H9 (cell line): ENCODE data around the gene TMEM41B. TPM values are rescaled to one million over a fixed set of nuclear protein-coding genes. Genes with fewer than 3 reads are reported as not detected.

Source experiments
- DNase-seq: peaks from one replicate; pipeline ENCODE4 v3.0.0-alpha.2; 2017
- H2AFZ ChIP-seq: one replicate; pipeline ENCODE4 v1.6.1; 2013; ENCODE audit warnings: mild to moderate bottlenecking, low read length, control low read depth, moderate library complexity
- H2AK5ac ChIP-seq: 2 replicates; pipeline ENCODE4 v1.6.1; 2013; ENCODE audit warnings: low read length, control low read depth, mixed read lengths; ENCODE audit not compliant: insufficient read length
- H2BK120ac ChIP-seq: one replicate; pipeline ENCODE4 v1.6.1; 2013; ENCODE audit warnings: low read depth, mild to moderate bottlenecking, low read length, control low read depth, inconsistent platforms; ENCODE audit not compliant: poor library complexity, severe bottlenecking
- H2BK12ac ChIP-seq: 2 replicates; pipeline ENCODE4 v1.6.1; 2013; ENCODE audit warnings: low read length, control low read depth, mixed read lengths, low read depth; ENCODE audit not compliant: insufficient read length
- H2BK15ac ChIP-seq: 2 replicates; pipeline ENCODE4 v1.6.1; 2013; ENCODE audit warnings: low read depth, low read length, control low read depth
- H2BK20ac ChIP-seq: one replicate; pipeline ENCODE4 v1.6.1; 2013; ENCODE audit warnings: low read depth, mild to moderate bottlenecking, low read length, control low read depth, inconsistent platforms; ENCODE audit not compliant: poor library complexity, severe bottlenecking
- H2BK5ac ChIP-seq: 2 replicates; pipeline ENCODE4 v1.6.1; 2013; ENCODE audit warnings: low read length, control low read depth, mixed read lengths; ENCODE audit not compliant: insufficient read length
- H3K14ac ChIP-seq: 2 replicates; pipeline ENCODE4 v1.6.1; 2013; ENCODE audit warnings: low read length, control low read depth; ENCODE audit not compliant: insufficient read depth
- H3K18ac ChIP-seq: 2 replicates; pipeline ENCODE4 v1.6.1; 2013; ENCODE audit warnings: low read depth, mild to moderate bottlenecking, mixed read lengths, low read length, control low read depth; ENCODE audit not compliant: insufficient read length
- H3K23ac ChIP-seq: 2 replicates; pipeline ENCODE4 v1.6.1; 2013; ENCODE audit warnings: low read length, control low read depth, mixed read lengths, low read depth; ENCODE audit not compliant: insufficient read length
- H3K23me2 ChIP-seq: 2 replicates; pipeline ENCODE4 v1.6.1; 2013; ENCODE audit warnings: low read depth, mild to moderate bottlenecking, mixed read lengths, low read length, control low read depth; ENCODE audit not compliant: insufficient read length, poor library complexity, severe bottlenecking
- H3K27ac ChIP-seq: 2 replicates; pipeline ENCODE4 v1.5.1; 2013; ENCODE audit warnings: low read length, control low read depth, mixed read lengths, low read depth; ENCODE audit not compliant: insufficient read length
- H3K27me3 ChIP-seq: 2 replicates; pipeline ENCODE4 v1.6.1; 2013; ENCODE audit warnings: low read length, control low read depth, inconsistent platforms; ENCODE audit not compliant: insufficient read depth
- H3K4ac ChIP-seq: 2 replicates; pipeline ENCODE4 v1.6.1; 2013; ENCODE audit warnings: low read depth, mild to moderate bottlenecking, control low read depth, inconsistent platforms, low read length, moderate library complexity
- H3K4me1 ChIP-seq: 2 replicates; pipeline ENCODE4 v1.6.1; 2013; ENCODE audit warnings: low read length, control low read depth, inconsistent platforms; ENCODE audit not compliant: insufficient read depth
- H3K4me2 ChIP-seq: 2 replicates; pipeline ENCODE4 v1.6.1; 2013; ENCODE audit warnings: low read length, control low read depth, mixed read lengths; ENCODE audit not compliant: insufficient read length, insufficient read depth
- H3K56ac ChIP-seq: 2 replicates; pipeline ENCODE4 v1.6.1; 2013; ENCODE audit warnings: low read depth, mild to moderate bottlenecking, mixed read lengths, low read length, control low read depth; ENCODE audit not compliant: insufficient read length
- H3K79me1 ChIP-seq: 2 replicates; pipeline ENCODE4 v1.6.1; 2013; ENCODE audit warnings: low read depth, mild to moderate bottlenecking, moderate library complexity, low read length, control low read depth, inconsistent platforms; ENCODE audit not compliant: insufficient read depth, poor library complexity, severe bottlenecking
- H3K79me2 ChIP-seq: 2 replicates; pipeline ENCODE4 v1.6.1; 2013; ENCODE audit warnings: low read length, control low read depth, inconsistent platforms; ENCODE audit not compliant: insufficient read depth
- H3K9ac ChIP-seq: 2 replicates; pipeline ENCODE4 v1.6.1; 2013; ENCODE audit warnings: low read length, control low read depth, mixed read lengths; ENCODE audit not compliant: insufficient read length; ENCODE audit errors: extremely low read depth
- H3K9me3 ChIP-seq: one replicate; pipeline ENCODE4 v1.6.1; 2013; ENCODE audit warnings: low read depth, low read length, inconsistent platforms; ENCODE audit not compliant: control insufficient read depth
- H3T11ph ChIP-seq: one replicate; pipeline ENCODE4 v1.6.1; 2013; ENCODE audit warnings: mild to moderate bottlenecking, low read length, control low read depth, inconsistent platforms
- H4K20me1 ChIP-seq: one replicate; pipeline ENCODE4 v1.6.1; 2013; ENCODE audit not compliant: control insufficient read depth, insufficient read length, insufficient read depth
- H4K5ac ChIP-seq: 2 replicates; pipeline ENCODE4 v1.6.1; 2013; ENCODE audit warnings: low read depth, mild to moderate bottlenecking, mixed read lengths, low read length, control low read depth; ENCODE audit not compliant: insufficient read length
- H4K8ac ChIP-seq: replicated peaks from 2 replicates; pipeline ENCODE4 v1.6.1; 2013; ENCODE audit warnings: low read length, control low read depth, mixed read lengths, low read depth; ENCODE audit not compliant: insufficient read length
- H4K91ac ChIP-seq: 2 replicates; pipeline ENCODE4 v1.6.1; 2013; ENCODE audit warnings: low read depth, mild to moderate bottlenecking, moderate library complexity, mixed read lengths, low read length, control low read depth; ENCODE audit not compliant: insufficient read length
- H3K27ac Mint-ChIP-seq, 3 experiments: 2 replicates in 2 of 3; 3 replicates in 1 of 3; pipeline ENCODE4 v1.8.0; 2020 to 2021; ENCODE audit warnings: mixed read lengths in 3 of 3, mild to moderate bottlenecking in 1 of 3, moderate library complexity in 1 of 3
- H3K27me3 Mint-ChIP-seq: 2 replicates; pipeline ENCODE4 v1.8.0; 2021; ENCODE audit warnings: low read depth, mild to moderate bottlenecking, moderate library complexity, mixed read lengths
- H3K36me3 Mint-ChIP-seq, 3 experiments: 2 replicates in 2 of 3; 3 replicates in 1 of 3; pipeline ENCODE4 v1.8.0; 2020 to 2021; ENCODE audit warnings: low read depth in 3 of 3, mixed read lengths in 3 of 3; ENCODE audit not compliant: insufficient read depth in 1 of 3
- H3K4me1 Mint-ChIP-seq, 2 experiments: 2 replicates each; pipeline ENCODE4 v1.8.0; 2020; ENCODE audit warnings: mixed read lengths in 2 of 2
- H3K4me3 Mint-ChIP-seq, 2 experiments: 2 replicates in 1 of 2; 3 replicates in 1 of 2; pipeline ENCODE4 v1.8.0; 2020 to 2021; ENCODE audit warnings: mild to moderate bottlenecking in 2 of 2, mixed read lengths in 2 of 2, moderate library complexity in 1 of 2
- H3K9me3 Mint-ChIP-seq, 2 experiments: 2 replicates in 1 of 2; 3 replicates in 1 of 2; pipeline ENCODE4 v1.8.0; 2020; ENCODE audit warnings: mild to moderate bottlenecking in 2 of 2, mixed read lengths in 2 of 2, moderate library complexity in 1 of 2
- WGBS: extraction: QIAGEN DNeasy Blood & Tissue Kit; methylation state at CpG from one replicate; pipeline ENCODE4 v1.1.7; 2013; ENCODE audit warnings: missing lambda C conversion rate, low lambda C conversion rate, mixed read lengths; ENCODE audit not compliant: insufficient read length; ENCODE audit errors: extremely low coverage; 5-methylcytosine and 5-hydroxymethylcytosine counted together
- total RNA-seq: library from RNA; stranded (reverse); gene quantifications from 2 replicates; pipeline ENCODE4 v1.2.1, GENCODE V29; 2021
- TF ChIP-seq, protein P1 (sequence below): fragments of 200-600 bp; sonication (generic); conservative IDR thresholded peaks from 3 replicates; pipeline ENCODE4 v1.8.0; 2021; ENCODE audit warnings: antibody characterized with exemption, mild to moderate bottlenecking

Gene TMEM41B
- total RNA-seq, 1 experiment from 2014 or later = 48.7 TPM

DNA sequence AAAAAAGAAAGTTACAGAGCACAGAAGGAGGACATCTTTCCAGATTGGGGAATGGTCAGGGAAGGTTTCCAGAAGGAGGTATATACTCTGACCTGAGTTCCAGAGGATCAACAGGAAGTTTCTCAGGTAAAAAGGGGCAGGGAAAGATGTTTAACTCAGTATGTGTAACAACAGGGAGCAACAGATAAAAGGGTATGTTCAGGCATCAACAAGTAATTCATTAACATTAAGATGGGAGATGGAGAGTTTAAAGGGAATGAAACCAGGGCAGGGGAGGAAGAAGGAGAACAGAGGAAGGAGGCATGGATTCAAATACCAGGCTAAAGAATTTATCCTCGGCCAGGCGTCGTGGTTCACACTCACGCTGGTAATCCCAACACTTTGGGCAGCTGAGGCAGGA, 46.7 kb downstream of the TMEM41B start:
- Histone ChIP-seq H3K9ac (no peak overlapping the region), H3K18ac (peak overlapping the region; percentile 30), H4K5ac (no peak overlapping the region), H4K8ac (no peak overlapping the region), H3K4me1 (peaks cover 5% of the 10 kb centered on the region; the same call in 1 of the 2 replicates), H2BK120ac (no peak overlapping the region), H3K23me2 (peaks cover 14% of the 10 kb centered on the region), H3K23ac (no peak overlapping the region), H3K14ac (no peak overlapping the region), H3K27me3 (no peaks in the 10 kb centered on the region), H3T11ph (no peak overlapping the region), H2BK5ac (no peak overlapping the region), H2BK12ac (no peak overlapping the region), H2BK20ac (no peak overlapping the region), H2AK5ac (no peak overlapping the region), H3K79me2 (peaks cover 11% of the 10 kb centered on the region; the same call in 1 of the 2 replicates), H3K4ac (no peak overlapping the region), H3K56ac (no peak overlapping the region), H4K20me1 (no peaks in the 10 kb centered on the region), H3K4me2 (peak overlapping the region; percentile 33), H3K9me3 (no peaks in the 10 kb centered on the region), H2BK15ac (no peak overlapping the region), H4K91ac (no peak overlapping the region), H2AFZ (no peak overlapping the region), H3K27ac (peak overlapping the region; percentile 58), H3K79me1 (peaks cover 3% of the 10 kb centered on the region)
- H3K36me3 Mint-ChIP-seq = peaks cover 0 to 6% (median 0%) of the 10 kb centered on the region in 3 experiments; a peak in 1 of 7 replicates
- TF ChIP-seq, protein P1, sequence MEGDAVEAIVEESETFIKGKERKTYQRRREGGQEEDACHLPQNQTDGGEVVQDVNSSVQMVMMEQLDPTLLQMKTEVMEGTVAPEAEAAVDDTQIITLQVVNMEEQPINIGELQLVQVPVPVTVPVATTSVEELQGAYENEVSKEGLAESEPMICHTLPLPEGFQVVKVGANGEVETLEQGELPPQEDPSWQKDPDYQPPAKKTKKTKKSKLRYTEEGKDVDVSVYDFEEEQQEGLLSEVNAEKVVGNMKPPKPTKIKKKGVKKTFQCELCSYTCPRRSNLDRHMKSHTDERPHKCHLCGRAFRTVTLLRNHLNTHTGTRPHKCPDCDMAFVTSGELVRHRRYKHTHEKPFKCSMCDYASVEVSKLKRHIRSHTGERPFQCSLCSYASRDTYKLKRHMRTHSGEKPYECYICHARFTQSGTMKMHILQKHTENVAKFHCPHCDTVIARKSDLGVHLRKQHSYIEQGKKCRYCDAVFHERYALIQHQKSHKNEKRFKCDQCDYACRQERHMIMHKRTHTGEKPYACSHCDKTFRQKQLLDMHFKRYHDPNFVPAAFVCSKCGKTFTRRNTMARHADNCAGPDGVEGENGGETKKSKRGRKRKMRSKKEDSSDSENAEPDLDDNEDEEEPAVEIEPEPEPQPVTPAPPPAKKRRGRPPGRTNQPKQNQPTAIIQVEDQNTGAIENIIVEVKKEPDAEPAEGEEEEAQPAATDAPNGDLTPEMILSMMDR = no peak
- no peak for DNase-seq
- peaks cover 23 to 26% of the 10 kb centered on the region in 2 experiments for H3K4me1 Mint-ChIP-seq
- H3K9me3 Mint-ChIP-seq = peaks cover 0 to 4% of the 10 kb centered on the region in 2 experiments; a peak in 2 of 5 replicates
- H3K27ac Mint-ChIP-seq = peak overlapping the region in 2 of 3 experiments; percentile 36 to 65; a peak in 3 of 7 replicates
- H3K27me3 Mint-ChIP-seq = peaks cover 2% of the 10 kb centered on the region
- H3K4me3 Mint-ChIP-seq = peak overlapping the region in 1 of 2 experiments; percentile 13; a peak in 2 of 5 replicates
- WGBS = no CpG with 5 or more reads among the region's 4 CpGs
